Heart left ventricle (tissue), 13 donors: ENCODE data around the gene FMO1.

Source experiments
- CTCF ChIP-seq, 12 donors: fragments of 200-600 bp; sonication (generic) in 4 of 12; IDR thresholded peaks; one replicate each; pipeline versions ENCODE4 v1.5.0 to v1.8.0; 2018 to 2022; ENCODE audit warnings: antibody characterized with exemption in 12 of 12, mild to moderate bottlenecking in 5 of 12
- POLR2A ChIP-seq, 2 donors: fragments of 450-650 bp; IDR thresholded peaks; one replicate each; pipeline ENCODE4 v1.6.1; 2017; ENCODE audit warnings: antibody characterized with exemption in 2 of 2, mild to moderate bottlenecking in 2 of 2, moderate library complexity in 2 of 2
- donor health status: ischemic (EF 13 %, LVEDD 7.1; RV severe dilation, severe dysfunction).
- donor health status: DM: no; HTN: yes; CAD: no.
- donor health status: DM: no; HTN: no; CAD: no.
- donor health status: ischemic (EF 25% LVEDD 6.9; RV normal size, moderate dysfunction).
- donor health status: ischemic (EF 25% LVEDD 5.7; RV mildly dilated, moderate dysfunction).
- donor health status: ischemic (EF 35%, LVEDD 5.7; RV mildly dilated, moderate dysfunction).
- donor health status: nonischemic (EF 11% LVEDD 7.7; RV severe dilation, severe dysfunction).
- donor health status: DM: yes; HTN: yes; CAD: no.
- donor health status: PGD.
- donor health status: ischemic (EF 29% LVEDD 5.4; RV normal size, mild dysfunction).
- donor health status: nonischemic (EF 23%, LVEDD 6.1; RV moderate dilation, normal function).

- TF ChIP-seq CTCF (IDR thresholded peaks at IDR 0.05) (peak in 1 of 12 donors; percentile 1), POLR2A (IDR thresholded peaks at IDR 0.05) (no peak)
Measured at GRCh38 chr1:171251952-171252300, 3.6 kb downstream of the FMO1 start.
